HL-60 (cell line): Measurements from ENCODE around the gene XAF1.
"Not testable (repeated sequence)": the region's sequence is repeated elsewhere in the genome, so short reads cannot be mapped to it uniquely, and the experiment has no call there.

Experiments used
- DNase-seq, 2 experiments: peaks; one replicate each; pipeline ENCODE4 v3.0.0-alpha.2; 2010 to 2020; ENCODE audit warnings: low read depth in 1 of 2, low spot score in 1 of 2
- H3K27ac ChIP-seq: fragments of 250-450 bp; sonication (Bioruptor Pico); replicated peaks from 2 replicates; pipeline ENCODE4 v1.5.1; 2020; ENCODE audit warnings: mild to moderate bottlenecking, moderate library complexity
- H3K27me3 ChIP-seq: fragments of 250-450 bp; sonication (Bioruptor Pico); 2 replicates; pipeline ENCODE4 v1.5.1; 2021; ENCODE audit warnings: mild to moderate bottlenecking, moderate library complexity; ENCODE audit not compliant: insufficient read depth, poor library complexity, severe bottlenecking
- H3K4me3 ChIP-seq: replicated peaks from 2 replicates; pipeline ENCODE4 v1.5.1; 2011; ENCODE audit warnings: mild to moderate bottlenecking, control low read depth, low read length; ENCODE audit not compliant: insufficient read depth
- GABPA ChIP-seq: IDR thresholded peaks from 2 replicates; pipeline ENCODE4 v1.6.1; 2012; ENCODE audit warnings: low read depth
- POLR2AphosphoS5 ChIP-seq: IDR thresholded peaks from 2 replicates; pipeline ENCODE4 v1.6.1; 2012; ENCODE audit warnings: low read depth
- REST ChIP-seq: IDR thresholded peaks from 2 replicates; pipeline ENCODE4 v1.6.1; 2012; ENCODE audit warnings: low read depth; ENCODE audit not compliant: insufficient replicate concordance
- SPI1 ChIP-seq: IDR thresholded peaks from 2 replicates; pipeline ENCODE4 v1.6.1; 2012; ENCODE audit warnings: low read depth, mild to moderate bottlenecking, borderline replicate concordance
- TF ChIP-seq, protein P1 (sequence below): IDR thresholded peaks from one replicate; pipeline ENCODE4 v1.5.1; 2011; ENCODE audit warnings: low read length, control low read depth, inconsistent platforms; ENCODE audit not compliant: insufficient read depth

The XAF1 gene

GRCh38 chr17:6812295-6812694 lies 56.4 kb downstream of the XAF1 start:
- Histone ChIP-seq H3K27ac (no peak overlapping the region), H3K27me3 (no peaks in the 10 kb centered on the region), H3K4me3 (no peak overlapping the region)
- no peak for DNase-seq
- TF ChIP-seq POLR2AphosphoS5 = no peak
- TF ChIP-seq, protein P1, sequence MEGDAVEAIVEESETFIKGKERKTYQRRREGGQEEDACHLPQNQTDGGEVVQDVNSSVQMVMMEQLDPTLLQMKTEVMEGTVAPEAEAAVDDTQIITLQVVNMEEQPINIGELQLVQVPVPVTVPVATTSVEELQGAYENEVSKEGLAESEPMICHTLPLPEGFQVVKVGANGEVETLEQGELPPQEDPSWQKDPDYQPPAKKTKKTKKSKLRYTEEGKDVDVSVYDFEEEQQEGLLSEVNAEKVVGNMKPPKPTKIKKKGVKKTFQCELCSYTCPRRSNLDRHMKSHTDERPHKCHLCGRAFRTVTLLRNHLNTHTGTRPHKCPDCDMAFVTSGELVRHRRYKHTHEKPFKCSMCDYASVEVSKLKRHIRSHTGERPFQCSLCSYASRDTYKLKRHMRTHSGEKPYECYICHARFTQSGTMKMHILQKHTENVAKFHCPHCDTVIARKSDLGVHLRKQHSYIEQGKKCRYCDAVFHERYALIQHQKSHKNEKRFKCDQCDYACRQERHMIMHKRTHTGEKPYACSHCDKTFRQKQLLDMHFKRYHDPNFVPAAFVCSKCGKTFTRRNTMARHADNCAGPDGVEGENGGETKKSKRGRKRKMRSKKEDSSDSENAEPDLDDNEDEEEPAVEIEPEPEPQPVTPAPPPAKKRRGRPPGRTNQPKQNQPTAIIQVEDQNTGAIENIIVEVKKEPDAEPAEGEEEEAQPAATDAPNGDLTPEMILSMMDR = no peak
- no peak for TF ChIP-seq SPI1
- TF ChIP-seq GABPA = no peak

- TF ChIP-seq SPI1 (no peak), POLR2AphosphoS5 (no peak), GABPA (no peak), REST (no peak)
- TF ChIP-seq, protein P1 = no peak
- H3K27me3 ChIP-seq = no peaks in the 10 kb centered on the region
- no peak overlapping the region for H3K4me3 ChIP-seq
- no peak overlapping the region for H3K27ac ChIP-seq
- DNase-seq = no peak
Measured at GRCh38 chr17:6815775-6816174, 59.9 kb downstream of the XAF1 start.

- H3K4me3 ChIP-seq, H3K27ac ChIP-seq, DNase-seq, H3K27me3 ChIP-seq: not testable (repeated sequence)
Measured at GRCh38 chr17:6816368-6816767, 60.5 kb downstream of the XAF1 start.

- no peak overlapping the region for H3K4me3 ChIP-seq
- DNase-seq = no peak
- H3K27ac ChIP-seq = no peak overlapping the region
- TF ChIP-seq, protein P1 = no peak
- TF ChIP-seq REST = no peak
- H3K27me3 ChIP-seq = no peaks in the 10 kb centered on the region
Measured at GRCh38 chr17:6818938-6819337, 63.1 kb downstream of the XAF1 start.
